ENCODE measurements around the gene SEC31A.
"Not testable (repeated sequence)": the region's sequence is repeated elsewhere in the genome, so short reads cannot be mapped to it uniquely, and the experiment has no call there.

The SEC31A gene

DNA sequence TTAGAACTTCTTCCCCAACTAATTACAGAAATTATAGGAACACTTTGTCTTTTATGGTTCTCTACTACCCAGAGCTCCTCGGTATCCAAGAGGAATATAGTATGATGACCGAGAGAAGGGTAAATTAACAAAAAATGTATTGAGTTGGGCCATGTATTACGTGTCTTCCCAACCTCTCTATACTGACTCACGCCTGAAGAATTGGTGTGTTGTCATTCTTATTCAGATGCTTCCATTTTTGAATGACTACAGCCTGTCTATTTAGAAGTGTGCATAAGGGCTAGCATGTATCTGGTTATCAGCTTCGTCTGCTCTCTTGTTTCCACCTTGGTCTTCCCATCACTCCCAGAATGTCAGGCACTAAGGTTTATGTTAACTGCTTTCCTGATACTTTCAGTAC lies 67.9 kb downstream of the SEC31A start:
- no peak overlapping the region for H3K27ac ChIP-seq
- TF ChIP-seq ZFX (IDR thresholded peaks at IDR 0.05) = no peak
- TF ChIP-seq, protein P1, sequence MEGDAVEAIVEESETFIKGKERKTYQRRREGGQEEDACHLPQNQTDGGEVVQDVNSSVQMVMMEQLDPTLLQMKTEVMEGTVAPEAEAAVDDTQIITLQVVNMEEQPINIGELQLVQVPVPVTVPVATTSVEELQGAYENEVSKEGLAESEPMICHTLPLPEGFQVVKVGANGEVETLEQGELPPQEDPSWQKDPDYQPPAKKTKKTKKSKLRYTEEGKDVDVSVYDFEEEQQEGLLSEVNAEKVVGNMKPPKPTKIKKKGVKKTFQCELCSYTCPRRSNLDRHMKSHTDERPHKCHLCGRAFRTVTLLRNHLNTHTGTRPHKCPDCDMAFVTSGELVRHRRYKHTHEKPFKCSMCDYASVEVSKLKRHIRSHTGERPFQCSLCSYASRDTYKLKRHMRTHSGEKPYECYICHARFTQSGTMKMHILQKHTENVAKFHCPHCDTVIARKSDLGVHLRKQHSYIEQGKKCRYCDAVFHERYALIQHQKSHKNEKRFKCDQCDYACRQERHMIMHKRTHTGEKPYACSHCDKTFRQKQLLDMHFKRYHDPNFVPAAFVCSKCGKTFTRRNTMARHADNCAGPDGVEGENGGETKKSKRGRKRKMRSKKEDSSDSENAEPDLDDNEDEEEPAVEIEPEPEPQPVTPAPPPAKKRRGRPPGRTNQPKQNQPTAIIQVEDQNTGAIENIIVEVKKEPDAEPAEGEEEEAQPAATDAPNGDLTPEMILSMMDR (conservative IDR thresholded peaks at IDR 0.05) = no peak

DNA sequence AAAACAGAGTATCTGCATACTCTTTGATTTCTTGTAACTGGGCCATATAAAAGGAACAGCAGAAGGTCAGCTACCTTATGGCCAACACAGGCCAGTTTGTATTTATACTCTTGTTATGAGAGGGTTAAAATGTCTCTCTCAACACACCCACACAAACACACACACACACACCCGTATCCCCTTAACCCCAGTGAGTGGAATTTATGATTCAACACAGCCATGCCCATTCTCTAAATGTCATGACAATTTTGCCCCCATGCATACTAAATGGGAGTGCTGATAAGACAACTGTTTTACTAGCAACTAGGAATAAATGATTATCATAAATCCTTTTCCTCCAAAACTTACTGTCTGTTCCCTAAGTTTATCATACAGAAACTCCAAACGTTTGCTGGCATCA lies 70.3 kb downstream of the SEC31A start:
- no peak for TF ChIP-seq ZFX (IDR thresholded peaks at IDR 0.05)
- TF ChIP-seq, protein P1 (conservative IDR thresholded peaks at IDR 0.05) = no peak
- H3K27ac ChIP-seq = no peak overlapping the region

DNA sequence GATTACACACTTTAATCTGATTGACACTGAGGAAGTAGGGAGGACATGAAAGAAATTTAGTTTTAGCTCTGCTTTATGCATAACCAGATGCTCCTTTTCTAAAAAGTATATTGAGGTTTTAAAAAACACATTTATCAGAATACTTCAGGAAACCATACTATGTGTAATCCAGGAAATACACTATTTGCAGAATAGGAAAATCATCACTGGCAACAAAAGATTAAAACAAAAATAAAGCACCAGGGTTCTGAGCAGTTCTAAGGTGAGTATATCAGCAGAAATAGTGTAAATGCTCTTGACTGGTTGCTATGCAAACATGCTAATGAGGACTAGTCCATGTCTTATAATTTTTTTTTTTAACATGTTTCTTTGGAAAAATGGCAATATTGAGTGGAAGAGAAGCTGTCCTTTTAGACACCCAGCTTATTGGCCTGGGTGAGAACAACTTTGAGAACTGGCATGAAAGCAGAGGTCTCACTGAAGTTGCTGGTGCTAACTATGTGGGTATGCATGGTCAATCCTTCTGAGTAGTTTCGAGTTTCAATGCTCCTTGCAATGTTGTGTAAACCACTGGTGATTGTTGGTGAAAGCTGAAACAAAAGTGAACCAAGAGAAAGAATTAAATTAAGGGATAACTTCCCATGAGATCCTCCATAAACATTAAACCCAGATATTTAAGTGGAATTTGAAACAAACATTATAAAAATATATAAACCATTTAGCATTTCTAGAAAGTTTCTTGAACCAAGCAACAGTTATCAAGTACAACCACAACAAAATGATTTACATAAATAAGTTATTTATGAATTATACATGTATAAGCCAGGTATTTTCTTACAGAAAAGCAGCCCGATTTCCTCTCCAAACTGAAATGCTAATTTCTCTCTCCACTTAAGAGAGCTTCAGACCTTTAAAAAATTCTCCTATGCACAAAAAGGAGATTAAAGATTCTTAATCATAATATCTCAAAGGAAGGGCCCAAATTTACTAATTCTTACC lies 72.0 kb downstream of the SEC31A start:
- H3K27ac ChIP-seq = no peak overlapping the region
- no peak for TF ChIP-seq ZFX (IDR thresholded peaks at IDR 0.05)
- TF ChIP-seq, protein P1 (conservative IDR thresholded peaks at IDR 0.05) = no peak

DNA sequence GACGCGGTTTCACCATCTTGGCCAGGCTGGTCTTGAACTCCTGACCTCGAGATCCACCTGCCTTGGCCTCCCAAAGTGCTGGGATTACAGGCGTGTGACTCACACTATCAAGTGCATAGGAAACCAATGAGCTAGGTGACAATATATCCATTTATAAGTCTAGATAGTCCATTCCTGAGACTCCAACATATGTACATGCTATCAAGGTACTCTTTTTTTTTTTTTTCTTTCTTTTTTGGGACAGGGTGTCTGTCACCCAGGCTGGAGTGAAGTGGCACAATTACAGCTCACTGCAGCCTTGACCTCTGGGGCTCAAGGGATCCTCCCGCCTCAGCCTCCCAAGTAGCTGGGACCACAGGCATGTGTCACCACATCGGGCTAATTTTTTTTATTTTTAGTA lies 74.1 kb downstream of the SEC31A start:
- H3K27ac ChIP-seq = not testable (repeated sequence)

DNA sequence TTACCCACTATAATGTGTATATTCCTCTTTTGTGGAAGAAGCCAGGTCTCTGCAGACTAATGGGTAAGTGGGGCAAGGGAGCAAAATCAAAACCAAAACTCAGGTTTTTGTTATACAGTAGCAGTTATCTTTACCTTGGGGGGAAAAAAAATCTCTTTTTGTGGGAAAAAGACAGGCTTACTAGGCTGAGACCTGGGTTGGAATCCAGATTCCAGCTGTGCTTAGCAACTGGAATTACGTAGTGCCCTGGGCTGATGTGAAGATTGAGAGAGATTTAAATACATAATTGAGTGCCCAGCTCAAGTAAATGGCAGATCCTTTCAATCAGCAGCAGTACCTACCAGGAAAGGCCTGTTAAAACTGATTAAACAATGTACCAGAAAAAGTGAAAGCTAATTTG lies 76.9 kb downstream of the SEC31A start:
- H3K27ac ChIP-seq = no peak overlapping the region
- TF ChIP-seq ZFX (IDR thresholded peaks at IDR 0.05) = no peak
- TF ChIP-seq, protein P1 (conservative IDR thresholded peaks at IDR 0.05) = no peak

DNA sequence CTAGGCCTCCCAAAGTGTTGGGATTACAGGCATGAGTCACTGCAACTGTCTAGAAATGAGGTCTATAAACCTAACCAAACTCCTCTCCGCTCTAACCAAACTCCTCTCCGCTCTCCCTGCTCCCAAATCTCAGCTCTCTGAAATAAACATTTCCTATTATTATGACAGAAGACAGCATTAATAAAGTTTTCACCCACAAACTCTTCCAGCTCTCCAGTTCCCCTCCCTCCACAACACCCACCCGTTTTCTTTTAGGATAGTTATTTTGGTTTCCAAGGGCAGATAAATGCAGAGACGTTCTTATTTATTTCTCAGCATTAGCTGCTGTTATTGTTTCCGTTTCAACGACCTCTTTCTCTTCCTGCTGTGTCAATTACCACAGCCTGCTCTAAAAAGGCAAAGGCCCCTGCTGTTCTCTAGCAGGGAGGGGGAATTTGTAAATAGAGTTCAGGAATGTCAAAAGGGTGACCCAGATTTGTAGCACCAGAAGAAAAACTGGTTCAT lies 79.1 kb downstream of the SEC31A start:
- H3K27ac ChIP-seq = no peak overlapping the region
- no peak for TF ChIP-seq ZFX (IDR thresholded peaks at IDR 0.05)
- TF ChIP-seq, protein P1 (conservative IDR thresholded peaks at IDR 0.05) = no peak

DNA sequence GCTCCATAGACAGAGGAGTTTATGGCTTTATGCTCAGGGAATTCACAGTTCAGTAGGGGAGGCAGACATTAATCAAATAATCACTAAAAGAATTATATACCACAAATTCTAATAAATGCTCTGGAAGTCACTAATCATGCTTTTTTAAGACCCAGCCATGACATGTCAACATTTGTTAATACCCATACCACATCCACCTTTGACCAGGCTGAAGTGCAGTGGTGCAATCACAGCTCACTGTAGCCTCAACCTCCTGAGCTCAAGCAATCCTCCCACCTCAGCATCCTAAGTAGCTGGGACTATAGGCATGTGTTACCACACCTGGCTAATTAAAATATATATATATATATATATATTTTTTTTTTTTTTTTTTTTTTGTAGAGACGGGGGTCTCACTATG lies 79.6 kb downstream of the SEC31A start:
- TF ChIP-seq, protein P1 (conservative IDR thresholded peaks at IDR 0.05) = no peak
- no peak for TF ChIP-seq ZFX (IDR thresholded peaks at IDR 0.05)
- no peak overlapping the region for H3K27ac ChIP-seq

Measured in C4-2B (cell line).